ENCODE measurements around the gene ASRGL1.
"Not testable (repeated sequence)": the region's sequence is repeated elsewhere in the genome, so short reads cannot be mapped to it uniquely, and the experiment has no call there.

ASRGL1 gene

DNA sequence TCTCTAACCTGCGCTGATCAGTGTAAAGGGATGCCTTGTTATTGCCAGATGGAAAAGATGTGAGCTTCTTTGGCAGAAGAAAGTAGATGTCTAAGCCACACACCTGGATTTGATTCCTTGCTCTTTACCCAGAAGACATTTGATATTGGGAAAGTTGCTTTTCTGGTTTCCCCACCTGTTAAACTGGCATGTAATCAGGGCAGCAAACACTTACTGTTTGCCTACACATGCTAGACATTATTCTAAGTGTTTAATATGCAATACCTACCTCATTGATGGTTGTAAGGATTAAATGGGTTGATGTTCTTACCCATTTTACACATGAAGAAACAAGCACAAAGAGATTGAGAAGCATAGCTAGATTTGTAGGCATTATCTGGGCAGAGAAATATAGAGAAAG is 16.6 kb downstream of the ASRGL1 start:
- DNase-seq, result no peak

DNA sequence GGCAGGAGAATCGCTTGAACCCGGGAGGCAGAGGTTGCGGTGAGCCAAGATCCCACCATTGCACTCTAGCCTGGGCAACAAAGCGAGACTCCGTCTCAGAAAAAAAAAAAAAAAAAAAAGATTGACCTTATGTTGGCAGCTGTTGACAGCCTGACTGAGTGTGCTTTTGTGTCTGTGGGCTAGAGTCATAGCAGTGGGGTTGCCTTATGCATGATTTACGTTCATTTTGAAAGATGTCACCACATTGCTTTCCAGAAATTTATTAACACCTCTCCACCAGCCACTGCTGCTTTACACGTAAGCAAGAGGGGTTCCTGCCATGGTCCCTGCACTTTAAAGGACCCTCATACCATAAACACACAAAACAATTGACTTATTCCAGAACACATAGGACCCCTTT is 21.0 kb downstream of the ASRGL1 start:
- DNase-seq, result no peak

DNA sequence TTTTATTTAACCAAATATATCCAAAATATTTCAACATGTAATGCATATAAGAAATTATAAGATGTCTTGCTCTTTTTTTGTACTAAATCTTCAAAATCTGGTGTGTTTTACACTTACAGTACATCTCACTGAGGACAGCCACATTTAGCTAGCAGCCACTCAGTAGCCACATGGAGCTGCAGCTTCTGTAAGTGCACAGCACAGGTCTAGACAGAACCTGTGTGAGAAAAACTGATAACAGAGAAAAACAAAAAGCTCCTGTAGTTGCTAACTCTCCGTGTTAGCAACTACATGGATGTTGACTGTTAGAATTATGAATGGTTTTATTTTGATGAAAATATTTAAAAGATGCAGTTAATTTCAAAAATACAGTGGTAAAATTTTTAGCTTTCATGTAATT is 22.2 kb downstream of the ASRGL1 start:
- no peak for DNase-seq

DNA sequence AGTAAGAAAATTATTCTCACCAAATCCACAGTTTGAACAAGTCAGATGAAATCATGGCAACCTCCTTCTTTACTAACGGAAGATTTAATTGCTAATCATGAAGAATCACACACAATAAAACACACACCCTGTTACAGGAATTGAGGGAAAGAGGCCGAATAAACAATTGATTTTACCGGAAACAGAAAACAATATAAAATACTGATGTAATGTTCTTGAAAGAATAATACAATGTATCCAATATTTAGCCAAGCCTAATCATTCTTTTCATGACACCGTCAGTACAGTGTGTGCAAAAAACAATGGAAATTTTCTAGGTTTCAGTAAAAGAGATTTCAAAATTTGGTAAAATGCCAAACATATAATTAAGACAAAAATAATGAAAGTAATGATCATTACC is 23.4 kb downstream of the ASRGL1 start:
- DNase-seq, result no peak

DNA sequence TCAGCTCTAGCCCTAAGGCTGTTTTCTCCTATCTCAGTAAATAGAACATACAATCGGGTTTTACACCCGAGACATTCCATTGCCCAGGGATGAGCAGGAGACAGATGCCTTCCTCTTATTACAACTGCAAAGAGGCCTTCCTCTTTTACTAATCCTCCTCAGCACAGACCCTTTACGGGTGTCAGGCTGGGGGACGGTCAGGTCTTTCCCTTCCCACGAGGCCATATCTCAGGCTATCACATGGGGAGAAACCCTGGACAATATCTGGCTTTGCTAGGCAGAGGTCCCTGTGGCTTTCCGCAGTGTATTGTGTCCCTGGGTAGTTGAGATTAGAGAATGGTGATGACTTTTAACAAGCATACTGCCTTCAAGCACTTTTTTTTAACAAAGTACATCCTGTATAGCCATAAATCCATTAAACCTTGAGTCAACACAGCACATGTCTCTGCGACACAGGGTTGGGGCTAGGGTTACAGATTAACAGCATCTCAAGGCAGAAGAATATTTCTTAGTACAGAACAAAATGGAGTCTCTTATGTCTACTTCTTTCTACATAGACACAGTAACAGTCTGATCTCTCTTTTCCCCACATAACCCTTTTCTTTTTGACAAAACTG is 31.7 kb downstream of the ASRGL1 start:
- DNase-seq, result not testable (repeated sequence)

DNA sequence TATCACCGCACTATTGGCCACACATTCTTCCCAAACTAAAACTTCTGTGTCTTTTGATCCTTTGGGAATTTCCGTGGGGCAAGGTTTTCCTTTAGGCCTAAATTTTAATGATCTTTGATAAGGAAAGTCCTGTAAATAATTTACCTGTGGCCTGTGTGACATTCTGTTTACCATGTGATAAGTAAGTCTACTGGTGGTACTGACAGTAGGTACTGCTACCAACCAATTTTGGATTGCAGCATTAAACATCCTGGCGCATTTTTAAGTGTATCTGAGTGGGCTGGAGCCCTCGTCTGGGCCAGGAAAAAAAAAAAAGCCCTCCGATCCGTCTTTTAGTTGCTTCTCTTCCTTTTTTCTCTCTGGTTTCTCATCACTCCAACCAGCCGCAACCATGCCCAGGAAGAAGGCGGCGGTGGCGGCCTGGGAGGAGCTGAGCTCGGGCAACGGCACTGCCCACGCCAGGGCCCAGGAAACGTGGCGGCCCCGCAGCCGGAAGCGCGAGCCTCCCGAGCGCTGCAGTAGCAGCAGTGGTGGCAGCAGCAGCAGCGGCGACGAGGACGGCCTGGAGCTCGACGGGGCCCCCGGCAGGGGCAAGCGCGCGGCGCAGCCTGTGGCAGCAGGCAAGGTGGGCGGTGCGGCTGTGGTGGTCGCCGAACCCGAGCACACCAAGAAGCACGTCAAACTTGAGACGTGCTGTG is 33.6 kb downstream of the ASRGL1 start:
- peak; percentile 37 to 45 for DNase-seq

DNA sequence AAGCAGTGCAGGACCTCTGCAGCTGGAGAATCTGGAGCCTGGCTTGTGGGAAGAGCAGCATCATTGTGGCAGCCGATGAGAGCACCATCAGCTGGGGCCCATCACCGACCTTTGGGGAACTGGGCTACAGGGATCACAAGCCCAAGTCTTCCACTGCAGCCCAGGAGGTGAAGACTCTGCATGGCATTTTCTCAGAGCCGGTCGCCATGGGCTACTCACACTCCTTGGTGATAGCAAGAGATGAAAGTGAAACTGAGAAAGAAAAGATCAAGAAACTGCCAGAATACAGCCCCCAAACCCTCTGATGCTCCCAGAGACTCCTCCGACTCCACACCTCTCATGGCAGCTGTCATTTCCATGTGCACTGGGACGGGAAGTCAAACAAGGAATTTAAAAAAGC is 35.6 kb downstream of the ASRGL1 start:
- no peak for DNase-seq

DNA sequence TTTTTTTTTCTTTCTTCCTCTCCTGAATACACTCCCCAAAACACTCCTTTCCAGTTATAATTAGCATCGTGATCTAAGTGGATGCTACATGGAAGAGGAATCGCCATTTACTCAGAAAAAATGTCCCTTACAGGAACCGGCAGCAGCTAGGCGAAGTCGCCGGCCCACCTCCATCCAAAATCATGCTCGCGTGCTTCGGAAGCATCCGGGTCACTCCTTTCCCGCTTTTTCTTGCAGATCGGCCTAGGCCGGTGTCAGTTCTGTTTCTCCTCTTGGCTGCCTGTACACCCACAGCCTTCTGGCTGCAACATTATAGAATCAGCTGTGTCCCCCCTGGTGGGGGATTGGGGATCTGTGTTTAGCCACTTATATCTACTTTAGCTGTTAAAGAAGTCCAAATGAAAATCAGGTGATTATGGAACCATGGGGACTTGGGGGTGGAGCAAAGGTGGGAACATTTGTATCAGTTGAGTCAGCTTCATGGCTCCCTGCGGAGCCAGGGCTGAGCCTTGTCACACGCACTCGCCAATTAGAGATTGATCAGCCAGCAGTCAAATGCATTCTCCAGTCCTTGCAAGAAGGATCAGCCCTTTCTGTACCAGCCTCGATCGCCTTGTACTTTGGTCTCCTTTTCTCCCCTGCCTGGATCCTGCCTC is 36.3 kb downstream of the ASRGL1 start:
- DNase-seq, result no peak

DNA sequence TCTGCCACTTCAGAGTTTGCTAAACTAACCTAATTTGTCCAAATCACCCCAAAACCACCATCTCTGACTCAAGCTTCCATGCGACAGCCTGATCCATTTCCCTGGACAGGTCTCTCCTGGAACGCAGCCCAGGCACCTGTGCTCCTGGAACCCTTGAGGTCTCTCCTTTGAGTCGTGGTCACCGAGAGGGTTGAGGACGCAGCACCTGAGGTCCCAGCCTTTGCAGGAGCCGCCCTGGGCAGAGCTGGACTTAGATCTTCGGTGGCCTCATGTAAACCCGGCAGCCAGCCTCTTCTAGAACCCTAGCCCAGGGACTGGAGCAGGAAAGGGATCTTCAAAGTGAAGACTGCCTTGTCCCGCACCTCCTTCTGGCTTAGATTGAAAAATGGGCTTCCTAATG is 37.6 kb downstream of the ASRGL1 start:
- DNase-seq, result no peak

DNA sequence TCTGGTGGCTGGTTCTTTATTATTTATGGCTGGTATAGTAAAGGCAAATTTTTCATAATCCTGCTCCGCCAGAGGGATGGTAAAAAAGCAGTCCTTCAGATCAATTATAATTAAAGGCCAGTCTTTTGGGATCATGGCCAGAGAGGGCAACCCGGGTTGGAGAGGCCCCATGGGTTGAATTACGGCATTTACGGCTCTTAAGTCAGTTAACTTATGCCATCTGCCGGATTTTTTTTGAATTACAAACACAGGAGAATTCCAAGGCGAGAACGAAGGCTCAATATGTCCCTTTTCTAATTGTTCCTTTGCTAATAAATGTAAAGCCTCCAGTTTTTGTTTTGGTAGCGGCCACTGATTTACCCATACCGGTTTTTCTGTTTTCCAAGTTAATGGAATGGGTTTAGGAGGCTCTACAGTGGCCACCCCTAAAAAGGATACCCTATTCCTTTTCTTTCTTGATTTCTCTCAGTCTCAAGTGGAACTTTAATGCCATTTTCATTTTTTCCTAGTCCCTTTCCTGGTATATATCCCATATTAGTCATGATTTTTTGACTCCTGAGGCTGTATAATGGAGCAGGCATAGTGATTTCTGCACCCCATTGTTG is 41.3 kb downstream of the ASRGL1 start:
- DNase-seq, result not testable (repeated sequence)

DNA sequence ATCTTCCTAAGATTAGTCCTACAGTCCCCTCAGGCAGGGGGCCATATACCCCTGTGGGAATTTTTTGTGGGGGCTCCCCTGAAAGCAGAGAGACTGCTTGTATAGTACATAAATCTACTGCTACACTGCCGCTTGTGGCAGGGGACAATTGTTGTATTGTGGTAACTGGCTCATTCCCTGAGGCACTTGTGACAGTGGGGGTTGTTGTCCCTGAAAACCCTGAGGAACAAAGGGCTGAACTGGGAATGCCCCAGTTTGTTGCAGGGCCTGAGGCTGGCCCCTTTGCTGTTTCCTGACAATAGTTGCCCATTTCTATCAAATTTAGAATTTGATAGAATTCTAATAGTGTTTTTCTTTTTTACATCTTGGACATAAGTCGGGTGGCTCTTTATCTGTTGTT is 42.3 kb downstream of the ASRGL1 start:
- not testable (repeated sequence) for DNase-seq

DNA sequence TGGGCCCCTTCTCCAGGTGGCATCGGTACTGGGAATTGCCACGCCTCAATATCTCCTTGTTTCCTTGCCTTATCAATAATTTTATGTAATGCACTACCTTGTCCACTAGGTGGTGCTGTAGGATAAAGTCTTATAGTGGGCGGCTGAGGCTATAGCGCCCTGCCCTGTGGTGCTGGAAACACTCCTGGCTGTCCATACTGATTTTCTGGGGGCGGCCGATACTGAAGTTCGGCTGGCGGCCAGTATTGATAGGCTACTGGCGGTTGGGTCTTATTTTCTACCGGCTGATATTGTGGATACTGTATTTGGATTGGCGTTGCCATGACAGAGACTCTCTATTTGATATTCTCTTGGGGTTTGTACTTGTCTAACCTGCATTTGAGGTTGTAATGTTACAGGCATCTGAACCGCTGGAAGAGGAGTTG is 43.6 kb downstream of the ASRGL1 start:
- peak in 1 of 2 experiments; percentile 15 for DNase-seq

DNA sequence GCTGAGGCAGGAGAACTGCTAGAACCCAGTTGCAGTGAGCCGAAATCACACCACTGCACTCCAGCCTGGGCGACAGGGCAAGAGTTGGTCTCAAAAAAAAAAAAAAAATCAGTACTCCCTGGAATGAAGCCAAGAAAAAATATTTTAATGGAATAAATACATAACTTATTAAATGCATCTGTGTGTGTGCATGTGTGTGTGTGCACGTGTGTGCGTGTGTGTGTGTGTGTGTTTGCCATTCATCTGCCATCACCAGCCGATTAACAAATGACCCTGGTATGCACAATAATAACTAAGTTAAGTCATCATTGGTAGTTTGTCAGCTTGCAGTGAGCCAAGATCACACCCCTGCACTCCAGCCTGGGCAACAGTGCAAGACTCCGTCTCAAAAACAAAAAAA is 46.6 kb downstream of the ASRGL1 start:
- no peak for DNase-seq

DNA sequence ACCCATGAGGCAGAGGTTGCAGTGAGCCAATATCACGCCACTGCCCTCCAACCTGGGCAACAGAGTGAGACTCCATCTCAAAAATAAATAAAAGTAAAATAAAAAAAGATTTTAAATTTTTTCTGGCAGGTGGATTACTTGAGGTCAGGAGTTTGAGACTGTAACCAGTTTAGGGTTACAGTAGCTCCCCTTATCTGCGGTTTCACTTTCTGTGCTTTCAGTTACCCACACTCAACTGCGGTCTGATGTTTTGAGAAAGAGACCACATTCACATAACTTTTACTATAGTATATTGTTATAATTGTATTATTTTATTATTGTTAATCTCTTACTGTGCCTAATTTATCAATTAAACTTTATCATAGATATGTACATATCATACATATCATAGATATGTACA is 48.8 kb downstream of the ASRGL1 start:
- DNase-seq, result not testable (repeated sequence)

DNA sequence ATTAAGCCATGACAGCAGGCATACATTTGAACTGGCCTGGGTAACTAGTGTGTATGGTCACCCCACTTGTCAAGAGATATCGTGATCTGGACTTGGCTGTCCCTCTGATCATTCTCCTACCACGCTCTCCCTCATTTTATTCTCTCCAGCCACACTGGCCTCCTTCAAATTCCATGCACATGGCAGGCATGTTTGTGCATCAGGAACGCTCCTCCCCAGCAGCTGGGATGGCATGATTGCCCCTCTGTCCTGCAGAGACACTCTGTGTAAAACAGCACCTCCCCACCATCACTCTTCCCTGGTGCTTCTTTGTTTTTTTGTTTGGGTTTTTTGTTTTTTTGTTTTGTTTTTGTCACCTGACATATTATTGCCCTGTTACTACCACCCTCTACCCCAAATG is 50.1 kb downstream of the ASRGL1 start:
- DNase-seq, result no peak

DNA sequence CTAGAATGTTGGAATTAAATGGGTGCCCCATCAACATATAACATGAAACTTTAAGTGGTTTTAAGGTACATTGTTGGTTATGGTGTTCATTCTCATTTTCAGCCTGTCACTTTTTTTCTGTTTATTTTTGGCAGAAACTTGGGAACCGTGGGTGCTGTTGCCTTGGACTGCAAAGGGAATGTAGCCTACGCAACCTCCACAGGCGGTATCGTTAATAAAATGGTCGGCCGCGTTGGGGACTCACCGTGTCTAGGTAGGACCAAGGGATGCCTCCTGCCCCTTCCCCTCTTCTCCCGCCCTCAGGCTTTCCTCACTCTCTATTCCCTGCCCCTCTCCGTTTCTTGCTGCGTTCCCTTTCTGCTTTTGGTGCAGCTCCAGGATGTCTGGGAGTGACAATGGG is 51.8 kb downstream of the ASRGL1 start:
- no peak for DNase-seq

DNA sequence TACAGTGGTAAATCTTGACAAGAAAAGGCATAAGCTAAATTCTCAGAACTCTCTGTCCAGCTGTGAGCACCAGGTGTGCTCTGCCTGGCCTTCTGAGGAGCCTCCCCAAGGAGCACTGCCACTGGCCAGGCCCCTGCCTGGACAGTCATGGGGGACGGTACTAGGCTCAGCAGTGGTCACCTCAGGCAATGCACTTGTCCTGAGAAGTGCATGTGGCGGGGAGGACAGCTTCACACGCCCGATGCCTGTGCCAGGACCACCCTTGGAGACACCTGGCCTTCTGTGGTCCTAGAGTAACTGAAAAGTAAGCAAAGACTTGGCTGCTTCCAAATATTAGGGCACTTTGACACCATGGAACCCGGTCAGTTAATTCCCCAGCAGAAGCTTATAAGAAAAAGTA is 53.0 kb downstream of the ASRGL1 start:
- DNase-seq, result no peak

DNA sequence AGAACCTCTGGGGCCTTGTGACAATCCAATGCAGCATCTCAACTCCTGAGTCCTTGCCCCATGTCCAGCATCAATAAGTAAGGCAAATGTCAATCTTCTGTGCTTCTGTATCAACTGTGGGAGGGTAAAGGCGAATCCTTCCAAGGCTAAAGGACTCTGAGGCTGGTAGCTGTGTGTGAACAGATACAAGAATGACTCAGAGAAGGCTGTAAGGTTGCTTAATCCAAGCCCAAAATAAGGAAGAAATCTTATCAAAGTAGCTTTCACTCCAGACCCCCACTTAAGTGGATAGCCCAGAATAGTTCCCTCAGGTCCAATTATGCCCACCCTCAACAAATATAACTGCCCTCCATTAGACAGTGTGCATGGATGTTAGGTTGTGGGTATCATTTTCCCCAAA is 53.5 kb downstream of the ASRGL1 start:
- DNase-seq, result no peak

DNA sequence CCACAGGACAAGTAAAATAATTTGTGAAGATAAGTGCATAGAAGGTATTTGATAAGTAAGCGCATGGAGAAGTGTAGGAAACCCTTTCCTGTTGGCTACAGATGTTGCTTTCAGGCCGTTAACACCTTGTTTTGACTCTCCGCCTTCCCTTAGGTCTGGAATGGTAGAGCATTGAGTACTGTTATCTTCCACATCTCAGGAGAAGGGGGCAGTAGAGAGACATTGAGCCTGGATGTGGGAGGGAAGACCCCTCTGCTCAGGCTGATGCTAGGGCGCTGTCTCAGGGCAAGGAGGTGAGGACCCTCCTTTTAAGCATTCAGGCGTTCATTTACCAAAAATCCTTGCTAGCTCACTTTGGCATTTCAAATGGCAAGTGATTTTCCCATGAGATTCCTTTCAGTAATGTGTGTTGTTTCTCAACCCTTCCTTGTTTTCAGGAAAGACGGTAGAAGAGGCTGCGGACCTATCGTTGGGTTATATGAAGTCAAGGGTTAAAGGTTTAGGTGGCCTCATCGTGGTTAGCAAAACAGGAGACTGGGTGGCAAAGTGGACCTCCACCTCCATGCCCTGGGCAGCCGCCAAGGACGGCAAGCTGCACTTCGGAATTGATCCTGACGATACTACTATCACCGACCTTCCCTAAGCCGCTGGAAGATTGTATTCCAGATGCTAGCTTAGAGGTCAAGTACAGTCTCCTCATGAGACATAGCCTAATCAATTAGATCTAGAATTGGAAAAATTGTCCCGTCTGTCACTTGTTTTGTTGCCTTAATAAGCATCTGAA is 54.6 kb downstream of the ASRGL1 start:
- no peak for DNase-seq

DNA sequence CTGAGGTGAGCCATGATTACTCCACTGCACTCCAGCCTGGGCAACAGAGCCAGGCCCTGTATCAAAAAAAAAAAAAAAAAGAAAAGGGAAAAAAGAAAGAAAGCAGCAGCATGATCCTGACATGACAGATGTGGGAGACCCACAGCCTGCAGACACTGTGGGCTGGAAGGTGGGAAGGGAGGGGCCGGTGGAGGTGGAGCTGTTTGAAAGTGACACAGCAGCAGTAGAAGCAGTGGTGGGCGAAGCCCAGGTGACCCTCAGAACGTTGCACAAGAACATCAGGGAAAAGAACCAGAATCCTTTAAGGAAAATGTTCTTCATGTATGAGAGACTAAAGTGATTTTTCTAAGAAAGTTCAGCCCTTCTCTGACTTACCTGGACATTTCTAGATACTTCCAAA is 55.3 kb downstream of the ASRGL1 start:
- no peak for DNase-seq

DNA sequence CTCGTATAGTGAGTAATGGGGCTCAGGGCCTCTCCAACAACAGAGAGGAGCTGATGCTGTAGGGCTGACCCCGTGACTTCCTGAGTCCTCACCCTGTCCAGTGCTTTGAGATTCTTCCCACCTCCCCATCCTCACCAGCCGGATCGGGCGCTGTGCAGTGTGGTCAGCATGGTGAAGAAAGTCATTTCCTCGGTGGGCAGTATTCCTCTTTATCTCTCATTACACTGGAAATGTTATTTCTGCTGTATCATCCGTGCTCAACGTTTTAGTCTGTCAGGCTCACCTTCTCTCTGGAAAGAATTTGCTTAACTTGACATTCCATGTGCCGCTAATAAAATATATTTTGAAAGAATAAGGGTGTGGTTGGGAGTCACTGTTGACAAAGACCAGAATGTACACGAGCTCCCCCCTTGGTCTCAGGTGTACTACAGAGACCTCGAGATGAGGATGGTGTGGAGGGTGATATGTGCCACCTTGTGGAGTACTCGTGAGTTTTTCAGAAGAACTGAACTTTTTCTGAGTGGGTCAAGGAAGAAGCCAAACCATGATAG is 55.9 kb downstream of the ASRGL1 start:
- peak in 1 of 2 experiments; percentile 23 for DNase-seq

DNA sequence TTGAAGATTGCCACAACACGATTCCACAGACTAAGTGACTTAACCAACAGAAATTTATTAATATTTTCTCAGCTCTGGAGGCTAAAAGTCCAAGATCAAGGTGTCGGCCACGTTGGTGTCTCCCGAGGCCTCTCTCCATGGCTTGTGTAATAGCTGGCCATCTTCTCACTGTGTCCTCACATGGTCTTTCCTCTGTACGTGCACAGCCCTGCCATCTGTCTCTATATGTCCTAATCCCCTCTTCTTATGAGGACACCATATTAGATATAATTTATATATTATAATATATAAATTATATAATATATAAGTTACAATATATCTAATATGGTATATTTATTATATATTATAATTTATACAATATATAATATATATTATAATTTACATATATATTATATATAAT is 56.5 kb downstream of the ASRGL1 start:
- no peak for DNase-seq
